HG03342 (cell line): ENCODE data around the gene SLC25A22.

Experiments used
- ATAC-seq: cut with Tn5 transposase; IDR thresholded peaks from one replicate; pipeline ENCODE4 v1.9.1; 2021; ENCODE audit warnings: mild to moderate bottlenecking, moderate library complexity; ENCODE audit not compliant: unreplicated experiment

Gene SLC25A22

GRCh38 chr11:761526-762108 lies 36.5 kb downstream of the SLC25A22 start:
- no peak for ATAC-seq

GRCh38 chr11:760236-760635 lies 37.8 kb downstream of the SLC25A22 start:
- ATAC-seq = no peak

- no peak for ATAC-seq
These were observed 48.4 kb downstream of the SLC25A22 start for GRCh38 chr11:749731-750130.

- ATAC-seq = peak; percentile 5
These were observed 50.1 kb downstream of the SLC25A22 start for GRCh38 chr11:748007-748359.

- ATAC-seq = peak; percentile 83
These were observed 50.7 kb downstream of the SLC25A22 start, which contains the start of gene TALDO1 for GRCh38 chr11:747158-748006. Gene TALDO1 (plus strand): TSS chr11:747464. CDS start chr11:747482, 18 bp downstream.

- ATAC-seq = peak; percentile 23
These were observed 51.6 kb downstream of the SLC25A22 start for GRCh38 chr11:746289-747157.

- no peak for ATAC-seq
These were observed 52.7 kb downstream of the SLC25A22 start for GRCh38 chr11:745428-745827.

GRCh38 chr11:742571-743201 lies 55.4 kb downstream of the SLC25A22 start:
- no peak for ATAC-seq

- no peak for ATAC-seq
These were observed 55.9 kb downstream of the SLC25A22 start for GRCh38 chr11:742156-742546.
